GM19328 (cell line): ENCODE results near the gene UBQLN1.
A peak's percentile ranks its signal among the peaks of the same experiment; 100 is the strongest.
"Not testable (repeated sequence)": the region's sequence is repeated elsewhere in the genome, so short reads cannot be mapped to it uniquely, and the experiment has no call there.

Experiments
- ATAC-seq: cut with Tn5 transposase; IDR thresholded peaks from one replicate; pipeline ENCODE4 v1.9.1; 2021; ENCODE audit warnings: mild to moderate bottlenecking, moderate library complexity; ENCODE audit not compliant: unreplicated experiment

UBQLN1 gene

DNA sequence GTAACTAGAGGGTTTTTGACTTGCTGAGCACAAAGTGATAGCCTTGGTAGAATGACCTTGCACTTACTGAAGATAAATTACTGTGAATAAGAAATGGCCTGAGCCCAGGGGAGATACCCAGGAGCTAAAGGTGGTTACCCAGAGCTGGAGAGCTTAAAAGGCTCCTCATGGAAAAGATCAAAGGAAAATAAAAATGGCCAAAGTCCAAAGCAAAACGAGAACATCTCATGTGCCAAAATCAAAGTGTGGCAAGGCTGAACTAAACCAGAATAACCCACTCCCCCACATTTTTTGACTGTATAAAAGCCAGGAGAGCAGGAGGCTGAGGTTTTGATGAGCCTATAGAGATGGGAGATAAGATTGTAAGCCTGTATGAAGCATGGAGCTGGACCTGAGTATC lies 70.4 kb downstream of the UBQLN1 start:
- no peak for ATAC-seq

DNA sequence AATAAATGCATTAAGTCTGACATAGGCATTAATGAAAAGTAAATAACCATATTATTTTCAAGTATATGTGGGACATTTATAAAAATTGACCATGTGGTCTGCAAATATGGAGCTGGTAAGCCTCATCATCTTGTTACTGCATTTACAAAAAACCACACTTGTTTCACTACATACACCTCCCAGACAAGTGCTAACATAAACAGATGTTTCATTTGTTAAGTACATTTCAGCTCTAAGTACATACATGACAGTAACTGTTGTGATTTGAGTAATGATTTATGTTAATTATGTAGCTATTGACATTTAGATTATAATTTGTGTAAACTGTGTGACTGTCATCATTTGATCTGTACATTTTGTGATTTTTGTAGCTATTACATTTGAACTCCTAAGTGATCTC lies 70.9 kb downstream of the UBQLN1 start:
- ATAC-seq = no peak

DNA sequence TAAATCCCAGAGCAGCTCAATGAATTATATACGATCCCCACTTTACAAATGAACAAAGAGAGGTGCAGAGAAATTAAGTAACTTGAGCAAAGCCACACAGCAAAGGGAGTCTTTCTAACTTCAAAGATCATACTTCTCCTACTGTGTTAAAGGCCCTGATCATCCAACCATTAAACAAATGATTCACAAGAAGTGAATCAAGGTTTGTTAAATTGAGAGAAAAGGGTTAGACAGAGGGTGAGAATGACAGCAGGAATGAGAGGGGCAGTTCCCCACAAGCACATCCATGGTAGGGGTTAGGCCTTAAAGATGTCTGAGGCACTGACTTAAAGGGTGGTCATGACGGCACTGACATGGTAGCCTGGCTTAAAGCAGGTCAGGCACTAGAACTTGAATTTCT lies 74.1 kb downstream of the UBQLN1 start:
- ATAC-seq = no peak

DNA sequence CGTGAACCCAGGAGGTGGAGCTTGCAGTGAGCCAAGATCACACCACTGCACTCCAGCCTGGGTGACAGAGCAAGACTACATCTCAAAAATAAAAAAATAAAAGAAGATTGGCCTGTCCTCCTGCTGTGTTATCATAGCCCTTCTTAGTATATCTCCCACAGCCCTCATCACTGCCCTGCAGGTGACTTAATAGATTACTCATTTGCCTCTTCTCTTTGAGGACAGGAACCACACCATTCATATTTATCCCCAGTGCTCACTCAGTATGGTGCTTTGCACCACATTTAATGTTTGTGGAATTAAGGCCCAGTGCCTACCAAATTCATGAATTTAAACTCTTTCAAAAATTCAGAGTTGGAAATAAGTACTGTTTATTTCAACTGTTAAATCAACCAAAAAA lies 74.5 kb downstream of the UBQLN1 start:
- no peak for ATAC-seq

DNA sequence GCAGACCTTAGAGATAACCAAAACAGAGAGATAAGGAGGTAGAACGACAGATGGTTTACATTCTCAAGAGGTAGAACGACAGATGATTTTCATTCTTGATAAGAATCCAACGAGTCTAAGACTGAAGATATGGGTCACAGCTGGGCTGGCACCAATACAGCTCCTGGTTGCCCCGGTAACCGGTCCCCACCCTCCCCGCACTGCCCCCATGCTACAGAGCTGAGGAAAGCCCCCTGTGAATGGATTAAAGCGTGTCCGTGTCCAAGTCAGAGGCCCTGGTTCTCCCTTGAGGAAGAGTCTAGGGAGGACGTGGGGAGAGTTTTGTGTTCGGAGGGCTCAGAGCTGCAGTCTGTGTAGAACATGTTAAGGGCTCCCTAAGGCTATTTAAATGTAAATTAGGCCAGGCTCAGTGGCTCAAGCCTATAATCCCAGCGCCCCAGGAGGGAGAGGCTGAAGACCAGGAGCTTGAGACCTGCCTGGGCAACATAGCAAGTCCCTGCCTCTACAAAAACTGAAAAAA lies 76.8 kb downstream of the UBQLN1 start:
- no peak for ATAC-seq

DNA sequence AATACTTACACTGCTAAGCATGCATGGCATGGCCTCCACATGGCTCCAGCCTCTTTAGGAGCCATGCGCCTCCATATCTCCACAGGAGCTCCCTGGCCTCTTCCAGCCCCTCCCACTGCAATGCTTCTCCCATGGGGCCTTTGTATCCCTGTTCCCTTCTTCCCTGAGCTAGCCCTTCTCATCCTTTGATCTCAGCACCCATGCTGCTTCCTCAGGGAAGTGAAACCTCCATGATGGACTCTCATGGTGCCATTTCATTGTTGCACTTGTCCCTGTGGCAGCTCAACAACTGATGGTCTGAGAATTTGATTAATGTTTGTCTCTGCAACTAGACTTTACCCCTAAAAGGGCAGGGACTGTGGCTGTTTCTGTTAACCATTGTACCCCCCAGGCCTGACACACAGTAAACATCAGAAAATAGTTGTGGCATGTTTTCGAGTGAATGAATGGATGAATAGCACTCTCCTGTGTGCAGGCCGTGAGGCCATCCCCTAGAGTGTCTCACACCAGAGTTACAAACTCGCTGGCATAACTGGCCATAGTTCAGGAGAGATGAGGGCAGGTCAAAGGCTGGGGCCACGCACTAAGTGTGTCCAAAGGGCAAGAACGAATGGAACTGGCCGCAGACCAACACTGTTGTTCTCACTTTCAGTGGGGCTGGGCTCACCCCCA lies 78.2 kb downstream of the UBQLN1 start:
- no peak for ATAC-seq

DNA sequence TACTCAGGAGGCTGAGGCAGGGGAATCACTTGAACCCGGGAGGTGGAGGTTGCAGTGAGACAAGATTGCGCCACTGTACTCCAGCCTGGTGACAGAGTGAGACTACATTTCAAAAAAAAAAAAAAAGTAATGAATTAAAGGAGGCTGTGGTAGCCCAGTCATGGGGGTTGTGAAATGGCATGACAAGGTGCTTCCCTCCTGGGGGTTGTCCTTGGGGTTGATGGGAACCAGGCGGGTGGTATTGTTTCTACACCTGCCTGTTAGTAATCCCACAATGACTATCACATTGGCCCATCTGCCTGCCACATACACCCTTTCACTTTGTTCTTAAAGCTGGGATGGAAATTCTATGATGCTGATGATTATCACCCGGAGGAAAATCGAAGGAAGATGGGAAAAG lies 79.2 kb downstream of the UBQLN1 start:
- no peak for ATAC-seq

DNA sequence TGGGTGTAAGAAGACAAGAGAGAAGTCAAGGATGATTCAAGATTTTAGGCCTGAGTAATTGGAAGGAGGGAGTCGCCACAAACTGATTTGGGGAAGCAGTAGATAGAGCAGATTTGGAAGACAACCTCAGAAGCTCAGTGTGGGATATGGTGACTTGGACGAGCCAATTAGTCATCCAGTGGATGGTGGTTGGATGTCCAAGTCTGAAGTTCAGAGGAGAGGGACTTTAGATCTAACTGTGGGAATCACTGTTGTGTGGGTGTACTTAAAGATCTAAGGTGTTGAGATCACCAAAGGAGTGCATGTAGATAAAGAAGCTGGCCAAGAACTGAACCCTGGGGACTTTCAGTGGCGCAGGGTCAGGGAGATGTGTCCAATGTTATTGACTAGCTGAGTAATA lies 82.6 kb downstream of the UBQLN1 start:
- no peak for ATAC-seq

DNA sequence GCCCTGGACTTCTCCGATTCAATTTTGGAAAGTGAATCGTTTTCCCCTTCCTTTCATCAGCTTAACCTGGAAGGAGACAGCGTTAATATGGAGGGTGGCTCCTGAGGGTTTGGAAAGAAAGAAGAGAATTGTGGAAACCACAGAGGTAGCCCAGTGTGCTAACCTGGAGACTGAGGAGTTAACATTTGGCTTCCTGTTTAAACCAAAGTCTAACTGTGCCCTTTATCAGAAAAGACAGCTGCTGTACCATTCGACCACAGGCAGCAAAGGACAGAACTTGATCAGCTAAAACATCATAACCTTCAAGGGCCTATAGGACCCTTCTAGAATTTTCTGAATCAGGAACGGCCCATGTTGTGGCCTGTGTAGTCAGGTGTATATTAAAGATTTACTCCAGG lies 84.1 kb downstream of the UBQLN1 start:
- ATAC-seq = peak; percentile 9

DNA sequence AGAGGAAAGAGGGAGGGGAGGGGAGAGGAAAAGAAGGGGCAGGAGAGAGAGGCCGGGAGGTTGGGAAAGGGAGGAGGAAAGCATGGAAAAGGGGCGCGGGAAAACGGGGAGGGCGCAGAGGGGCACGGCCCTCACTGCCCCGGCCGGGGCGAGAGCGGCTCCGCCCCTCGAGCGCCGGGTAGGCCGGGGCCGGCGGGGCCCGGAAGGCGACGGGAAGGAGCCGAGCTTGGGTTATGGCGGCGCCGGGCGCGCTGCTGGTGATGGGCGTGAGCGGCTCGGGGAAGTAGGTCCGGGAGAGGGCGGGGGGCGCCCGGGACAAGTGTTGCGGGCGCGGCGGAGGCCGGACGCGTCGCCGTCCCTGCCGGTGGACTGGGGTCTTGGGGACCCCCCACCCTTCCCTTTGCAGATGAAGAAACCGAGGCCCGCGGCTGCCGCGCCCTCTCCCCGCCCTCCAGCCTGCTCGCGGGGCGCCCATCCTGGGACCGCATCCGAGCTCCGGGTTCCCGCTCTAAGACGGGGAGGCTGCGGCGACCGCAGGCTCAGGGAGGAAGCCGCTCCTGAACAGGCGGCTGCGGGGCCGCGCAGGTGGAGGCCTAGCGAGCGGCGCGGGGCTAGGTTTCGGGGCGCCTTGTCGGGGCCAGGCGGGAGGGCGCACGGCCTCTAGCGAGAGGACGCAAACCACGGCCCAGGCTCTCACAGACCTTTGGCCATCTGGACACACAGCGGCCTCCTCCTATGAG lies 84.6 kb downstream of the UBQLN1 start, which contains the start of gene IDNK:
Gene IDNK (plus strand): TSS at position 205 of the 740 bp plus-strand sequence. CDS start 29 bp downstream, at position 234.
- peak; percentile 82 for ATAC-seq

DNA sequence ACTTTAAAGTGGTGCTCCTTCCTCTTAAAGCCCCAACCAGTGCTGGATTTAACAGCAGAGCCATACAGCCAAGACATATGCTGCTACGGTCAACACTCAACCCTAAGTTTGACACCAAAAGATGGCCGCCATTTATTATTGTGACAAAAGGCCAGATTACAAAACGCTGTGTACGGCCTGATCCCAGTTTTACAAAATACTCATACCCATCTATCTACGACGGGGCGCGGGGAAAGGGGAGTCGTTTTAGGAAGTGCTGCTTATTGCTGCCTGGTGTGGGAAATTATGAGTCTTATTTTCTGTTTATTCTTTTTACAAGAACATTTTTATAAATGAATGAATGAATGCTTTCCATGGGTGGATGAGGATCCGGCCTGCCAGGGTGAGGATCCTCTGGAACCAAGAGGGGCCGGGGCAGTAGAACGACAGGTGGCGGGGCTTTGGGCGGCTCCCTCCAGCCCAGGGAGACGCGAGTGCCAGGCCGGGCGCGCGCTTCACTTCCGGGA lies 85.3 kb downstream of the UBQLN1 start:
- peak; percentile 50 for ATAC-seq

DNA sequence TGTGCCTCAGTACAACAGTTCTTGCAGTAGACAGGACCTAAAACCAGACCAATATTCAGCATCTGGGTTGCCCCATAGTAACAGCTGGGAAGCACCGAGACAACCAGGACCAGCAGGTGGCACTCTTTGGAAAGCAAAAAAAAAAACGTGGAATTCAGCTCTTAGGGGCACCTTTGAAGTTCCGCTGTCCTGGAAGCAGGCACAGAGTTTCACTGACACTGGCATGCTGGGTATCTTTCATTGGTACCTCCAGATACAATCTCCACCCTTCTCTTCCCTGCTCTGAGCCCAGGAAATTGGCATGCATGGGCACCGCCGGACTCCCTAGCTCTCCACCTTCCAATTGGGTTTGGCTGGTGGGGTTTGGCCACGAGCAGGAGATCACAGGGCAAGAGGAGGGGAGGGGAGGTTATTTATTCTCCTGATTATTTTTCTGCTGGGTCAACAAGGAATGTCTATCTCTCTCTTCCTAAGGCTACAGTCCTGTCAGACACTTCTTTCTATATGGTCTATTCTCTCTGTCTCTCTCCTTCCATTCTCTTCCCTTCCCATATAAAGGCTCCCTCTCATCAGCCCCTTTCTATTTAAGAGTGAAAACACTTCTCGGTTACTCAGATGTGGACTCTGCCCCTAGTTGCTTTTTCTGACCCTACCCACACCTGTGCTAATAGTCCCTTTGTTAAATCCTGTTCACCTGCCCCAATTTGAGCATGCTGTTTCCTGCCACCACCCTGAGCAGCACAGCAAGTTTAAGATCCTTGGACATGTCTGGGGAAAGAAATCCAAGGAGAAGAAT lies 86.7 kb downstream of the UBQLN1 start:
- ATAC-seq = no peak

DNA sequence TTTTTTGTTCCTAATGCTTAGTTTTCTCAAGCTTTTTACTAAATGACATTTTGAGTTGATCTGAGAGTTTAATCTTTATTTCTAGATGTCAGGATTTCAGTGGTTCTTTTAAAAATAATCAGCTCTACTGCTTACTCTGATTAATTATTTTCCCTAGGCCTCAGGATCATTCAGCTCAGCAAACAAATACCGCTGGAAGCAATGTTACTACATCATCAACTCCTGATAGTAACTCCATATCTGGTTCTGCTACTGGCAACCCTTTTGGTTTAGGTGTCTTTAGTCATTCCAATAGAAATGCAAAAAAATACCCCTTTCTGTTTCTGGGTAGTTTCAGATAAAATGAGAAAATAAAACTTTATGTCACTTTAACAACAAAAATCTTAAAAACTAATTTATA lies 90.5 kb downstream of the UBQLN1 start:
- no peak for ATAC-seq

DNA sequence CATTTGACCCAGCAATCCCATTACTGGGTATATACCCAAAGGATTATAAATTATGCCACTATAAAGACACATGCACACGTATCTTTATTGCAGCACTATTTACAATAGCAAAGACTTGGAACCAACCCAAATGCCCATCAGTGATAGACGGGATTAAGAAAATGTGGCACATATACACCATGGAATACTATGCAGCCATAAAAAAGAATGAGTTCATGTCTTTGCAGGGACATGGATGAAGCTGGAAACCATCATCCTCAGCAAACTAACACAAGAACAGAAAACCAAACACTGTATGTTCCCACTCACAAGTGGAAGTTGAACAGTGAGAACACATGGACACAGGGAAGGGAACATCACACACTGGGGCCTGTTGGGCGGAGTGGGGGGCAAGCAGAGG lies 94.5 kb downstream of the UBQLN1 start:
- not testable (repeated sequence) for ATAC-seq
